Kidney (tissue), 14 donors: Measurements from ENCODE around the gene IQSEC2. TPM values are rescaled to one million over a fixed set of nuclear protein-coding genes. Genes with fewer than 3 reads are reported as not detected.

ENCODE experiments used
- DNase-seq, 5 donors: peaks; one replicate each; pipeline ENCODE4 v3.0.0-alpha.2; 2013 to 2020
- FAIRE-seq: peaks from 2 replicates; lab custom pipeline; 2012; peaks lifted over from hg19 to GRCh38; lab: Jason Lieb, UNC
- H3K27ac ChIP-seq, 2 donors: one replicate each; pipeline ENCODE4 v1.7.0; 2013; ENCODE audit warnings: low read depth in 2 of 2, low read length in 2 of 2, inconsistent platforms in 1 of 2
- H3K27me3 ChIP-seq: one replicate; pipeline ENCODE4 v1.7.1; 2013; ENCODE audit warnings: low read length, inconsistent platforms; ENCODE audit not compliant: control insufficient read depth, insufficient read depth
- H3K36me3 ChIP-seq, 3 donors: one replicate each; pipeline versions ENCODE4 v1.7.0 to v1.7.1; 2013; ENCODE audit warnings: low read length in 3 of 3, control low read depth in 1 of 3, inconsistent platforms in 1 of 3; ENCODE audit not compliant: insufficient read depth in 3 of 3, control insufficient read depth in 2 of 3
- H3K4me1 ChIP-seq, 3 donors: one replicate each; pipeline versions ENCODE4 v1.7.0 to v1.7.1; 2013; ENCODE audit warnings: low read length in 3 of 3, inconsistent platforms in 1 of 3, low read depth in 1 of 3; ENCODE audit not compliant: control insufficient read depth in 2 of 3, insufficient read depth in 2 of 3
- H3K4me3 ChIP-seq, 3 donors: one replicate each; pipeline versions ENCODE4 v1.7.0 to v1.8.1; 2013; ENCODE audit warnings: low read length in 3 of 3, control low read depth in 1 of 3, inconsistent platforms in 1 of 3
- H3K9ac ChIP-seq, 3 donors: one replicate each; pipeline versions ENCODE4 v1.7.0 to v1.7.1; 2013; ENCODE audit warnings: low read length in 3 of 3, control low read depth in 1 of 3, inconsistent platforms in 1 of 3
- H3K9me3 ChIP-seq, 3 donors: one replicate each; pipeline versions ENCODE4 v1.7.0 to v1.7.1; 2013; ENCODE audit warnings: low read length in 3 of 3, control low read depth in 1 of 3, inconsistent platforms in 1 of 3; ENCODE audit not compliant: control insufficient read depth in 2 of 3, insufficient read depth in 1 of 3
- CTCF ChIP-seq: IDR thresholded peaks from 3 replicates; pipeline ENCODE4 v1.5.1; 2012; ENCODE audit warnings: mild to moderate bottlenecking, moderate library complexity, borderline replicate concordance; ENCODE audit not compliant: insufficient read depth; ENCODE audit errors: extremely low read depth
- intact Hi-C: fragments of 100-400 bp; cut with DNase I; formaldehyde crosslinking; loops from one replicate; pipeline ENCODE4 v1.11.1; 2022
- polyA plus RNA-seq: library from polyadenylated mRNA; stranded (reverse); fragments of 350-450 nt; fragmentation: Illumina TruSeq; extraction: RNeasy Lipid Tissue Mini Kit (QIAGEN cat#74804); gene quantifications from one replicate; pipeline ENCODE4 v1.2.3, GENCODE V29; 2014; ENCODE audit warnings: low read depth, low replicate concordance; ENCODE audit not compliant: insufficient read depth
- total RNA-seq: library from RNA; stranded (reverse); fragmentation: NEBNext Ultra II Directional; extraction: Animal tissue kit (Norgen Biotek cat#: 25700); gene quantifications from one replicate; pipeline ENCODE4 v1.2.1, GENCODE V29; 2021
- donor health status: control.
- donor health status: control.
- donor health status: control.
- donor health status: control.
- donor health status: control.
- donor health status: DM: yes; HTN: yes; CAD: no.
- donor health status: Normal renal cell carcinoma (clear cell type).

IQSEC2 gene
- total and polyA plus RNA-seq, 2 donors from 2014 or later, result 20.9 to 56.2 TPM

GRCh38 chrX:53305219-53305995, 24.0 kb upstream of the IQSEC2 start:
- Histone ChIP-seq H3K27me3 (peaks cover 8% of the 10 kb centered on the region), H3K27ac (no peak overlapping the region), H3K4me1 (no peaks in the 10 kb centered on the region), H3K9me3 (no peaks in the 10 kb centered on the region), H3K9ac (no peak overlapping the region), H3K4me3 (no peak overlapping the region), H3K36me3 (no peaks in the 10 kb centered on the region)
- DNase-seq (peak in 1 of 5 donors; percentile 10), FAIRE-seq (no peak)
- intact Hi-C loops, result no loop called here
- no peak for TF ChIP-seq CTCF

DNA sequence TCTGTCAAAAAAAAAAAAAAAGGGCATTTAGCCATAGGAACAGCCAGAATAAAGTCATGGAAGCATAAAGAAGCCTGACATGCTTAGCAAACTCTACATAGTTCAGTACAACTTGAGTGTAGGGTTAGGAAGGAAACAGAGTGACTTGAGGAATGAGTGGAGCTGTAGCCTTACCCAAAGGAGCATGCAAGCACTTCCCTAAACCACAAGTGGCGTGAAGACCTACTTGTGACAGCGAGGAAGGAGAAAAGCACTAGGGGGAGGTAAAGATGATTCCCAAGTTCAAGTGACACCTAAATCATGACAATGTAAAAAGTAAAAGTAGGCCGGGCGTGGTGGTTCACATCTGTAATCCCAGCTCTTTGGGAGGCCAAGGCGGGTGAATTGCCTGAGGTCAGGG, 21.8 kb upstream of the IQSEC2 start:
- TF ChIP-seq CTCF, result no peak
- intact Hi-C loops, result no loop called here
- Histone ChIP-seq H3K27ac (no peak overlapping the region), H3K9ac (no peak overlapping the region), H3K4me1 (no peaks in the 10 kb centered on the region), H3K9me3 (no peaks in the 10 kb centered on the region), H3K36me3 (no peaks in the 10 kb centered on the region), H3K4me3 (no peak overlapping the region), H3K27me3 (peaks cover 8% of the 10 kb centered on the region)
- FAIRE-seq, result no peak
- peak in 1 of 5 donors; percentile 18 for DNase-seq

DNA sequence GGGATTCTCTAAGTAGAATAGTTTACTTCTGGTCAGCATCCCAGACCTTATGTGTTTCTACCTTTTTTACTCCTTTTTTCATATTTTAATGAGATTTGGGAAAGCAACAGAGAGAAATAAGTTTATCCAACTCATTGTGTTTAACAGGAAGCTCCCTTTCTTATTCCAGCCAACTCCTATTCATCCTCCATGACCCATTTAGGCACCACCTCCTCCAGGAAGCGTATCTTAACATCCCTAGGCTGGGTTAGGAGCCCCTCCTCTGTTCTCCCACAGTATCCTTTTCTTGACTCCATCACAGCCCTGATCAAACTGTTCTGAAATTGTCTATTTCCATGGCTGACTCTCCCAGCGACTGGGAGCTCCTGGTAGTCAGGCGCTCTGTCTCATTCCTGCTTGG, 18.8 kb upstream of the IQSEC2 start:
- no peak for DNase-seq
- FAIRE-seq, result no peak
- peaks cover 6% of the 10 kb centered on the region for H3K27me3 ChIP-seq
- H3K9me3 ChIP-seq, result no peaks in the 10 kb centered on the region
- intact Hi-C loops, result no loop called here
- no peak overlapping the region for H3K4me3 ChIP-seq
- no peaks in the 10 kb centered on the region for H3K4me1 ChIP-seq
- no peak overlapping the region for H3K27ac ChIP-seq
- no peak overlapping the region for H3K9ac ChIP-seq
- TF ChIP-seq CTCF, result no peak
- no peaks in the 10 kb centered on the region for H3K36me3 ChIP-seq
